Endometrium (tissue), 2 donors: Measurements from ENCODE around the gene YPEL5.

Experiments
- FAIRE-seq: peaks from 2 replicates; lab custom pipeline; 2012; peaks lifted over from hg19 to GRCh38; lab: Jason Lieb, UNC
- donor health status: control.
- donor health status: control.

YPEL5 gene

DNA sequence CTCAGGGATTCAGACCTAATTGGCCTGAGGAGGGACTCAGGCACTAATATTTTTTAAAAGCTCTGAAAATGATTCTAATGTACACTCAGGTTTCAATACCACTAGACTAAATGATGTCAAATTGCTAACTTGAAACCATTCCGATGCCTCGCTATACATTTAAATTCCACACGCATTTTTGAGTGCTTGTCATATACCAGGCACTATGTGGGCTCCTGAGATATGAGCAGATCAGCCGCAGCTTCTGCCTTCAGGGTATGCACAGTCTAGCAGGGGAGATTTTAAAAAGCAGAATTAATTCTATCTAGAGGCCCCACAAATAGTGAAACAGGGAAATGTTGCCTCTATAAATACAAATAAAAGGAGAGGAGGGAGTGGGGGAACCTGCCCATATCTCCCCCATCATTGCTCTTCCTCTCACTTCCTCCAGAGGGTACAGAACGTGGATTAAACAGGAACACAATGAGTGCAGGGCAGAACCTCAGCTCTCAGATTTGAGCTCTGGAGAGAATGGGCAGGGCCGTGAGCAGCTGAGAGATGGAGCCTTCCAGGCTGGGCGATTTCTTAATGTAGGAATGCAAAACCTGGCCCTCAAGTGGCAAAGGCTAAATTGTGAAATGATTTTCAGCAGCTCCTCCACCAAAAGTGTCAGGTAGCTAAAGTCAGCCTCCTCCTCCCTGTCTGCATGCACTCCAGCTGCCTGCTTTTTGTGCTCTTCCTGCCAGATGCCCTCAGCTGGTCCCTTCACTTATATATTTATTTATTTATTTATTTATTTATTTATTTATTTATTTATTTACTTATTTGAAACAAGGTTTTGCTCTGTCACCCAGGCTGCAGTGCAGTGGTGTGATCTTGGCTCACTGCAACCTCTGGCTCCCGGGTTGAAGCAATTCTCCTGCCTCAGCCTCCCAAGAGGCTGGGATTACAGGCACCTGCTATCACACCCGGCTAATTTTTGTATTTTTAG, 59.9 kb downstream of the YPEL5 start:
- FAIRE-seq, result no peak

DNA sequence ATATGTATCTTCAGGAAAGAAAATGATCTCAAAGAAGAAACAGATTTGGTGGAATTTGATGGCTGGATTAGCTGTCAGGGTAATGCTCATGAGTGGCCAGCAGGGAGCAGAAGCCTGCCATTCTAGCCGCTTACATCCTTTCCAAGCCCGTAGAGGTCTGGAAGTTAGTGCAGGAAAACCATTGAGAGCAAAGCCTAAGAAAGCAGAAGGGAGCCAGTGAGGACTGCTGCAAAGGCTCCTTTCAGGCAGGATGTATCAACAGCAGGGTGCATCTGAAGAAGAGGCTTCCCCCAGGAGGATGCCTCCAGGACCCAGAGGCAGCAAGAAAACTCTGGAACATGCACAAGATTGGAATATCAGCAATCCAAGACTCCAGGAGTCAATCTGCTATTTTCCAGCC, 61.6 kb downstream of the YPEL5 start:
- FAIRE-seq, result peak; percentile 64

DNA sequence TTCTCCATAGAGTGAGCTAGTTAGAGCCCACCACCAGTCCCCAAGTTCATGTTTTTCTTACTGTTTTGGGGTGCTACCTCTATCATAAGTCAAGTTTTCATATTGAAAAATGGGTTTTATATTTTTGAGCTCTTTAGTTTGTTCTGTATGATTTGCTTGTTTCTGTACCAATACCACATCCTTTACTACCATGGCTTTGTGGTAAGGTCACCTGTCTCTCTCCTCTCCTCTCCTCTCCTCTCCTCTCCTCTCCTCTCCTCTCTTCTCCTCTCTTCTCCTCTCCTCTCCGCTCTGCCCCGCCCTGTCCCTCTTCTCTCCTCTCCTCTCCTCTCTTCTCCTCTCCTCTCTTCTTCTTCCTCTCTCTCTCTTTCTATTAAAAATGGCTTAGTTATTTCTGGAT, 62.4 kb downstream of the YPEL5 start:
- FAIRE-seq, result no peak
